Coronary artery (tissue), 2 donors: ENCODE measurements around the gene CACYBP.

Source experiments
- DNase-seq: peaks from one replicate; pipeline ENCODE4 v3.0.0-alpha.2; 2017; ENCODE audit warnings: low spot score
- H3K27ac ChIP-seq, 2 donors: fragments of 200-600 bp; sonication (generic); one replicate each; pipeline ENCODE4 v1.5.1; 2016 to 2019
- H3K4me3 ChIP-seq: fragments of 200-600 bp; sonication (generic); 2 replicates; pipeline ENCODE4 v1.5.1; 2016; ENCODE audit warnings: mild to moderate bottlenecking, moderate library complexity
- CTCF ChIP-seq: fragments of 200-600 bp; sonication (generic); IDR thresholded peaks from one replicate; pipeline ENCODE4 v1.5.1; 2019; ENCODE audit warnings: antibody characterized with exemption

Gene CACYBP

GRCh38 chr1:174997041-174997440 lies 2.7 kb upstream of the CACYBP start:
- no peak for TF ChIP-seq CTCF

GRCh38 chr1:174998569-174999215 lies 1.1 kb upstream of the CACYBP start:
- Histone ChIP-seq H3K4me3 (peak overlapping the region; percentile 80), H3K27ac (peak overlapping the region; percentile 95 to 97)
- DNase-seq: no peak
- no peak for TF ChIP-seq CTCF

More at GRCh38 chr1:174997041-174997440, 2.7 kb upstream of the CACYBP start:
- Histone ChIP-seq H3K27ac (no peak overlapping the region), H3K4me3 (no peak overlapping the region)
- no peak for DNase-seq

- peak overlapping the region; percentile 80 for H3K4me3 ChIP-seq
Measured at GRCh38 chr1:174999216-174999935, 371 bp upstream of the CACYBP start.

GRCh38 chr1:175000697-175001187 lies 995 bp downstream of the CACYBP start:
- DNase-seq: no peak
- no peak for TF ChIP-seq CTCF
- peak overlapping the region; percentile 95 to 97 for H3K27ac ChIP-seq
- H3K4me3 ChIP-seq: peak overlapping the region; percentile 80

More at GRCh38 chr1:174999216-174999935, 371 bp upstream of the CACYBP start:
- no peak for TF ChIP-seq CTCF
- peak overlapping the region; percentile 95 to 97 for H3K27ac ChIP-seq
- DNase-seq: peak; percentile 98

GRCh38 chr1:175002910-175003517 lies 3.3 kb downstream of the CACYBP start:
- Histone ChIP-seq H3K4me3 (no peak overlapping the region), H3K27ac (no peak overlapping the region)
- no peak for TF ChIP-seq CTCF
- DNase-seq: no peak

GRCh38 chr1:175003521-175003920 lies 3.8 kb downstream of the CACYBP start:
- TF ChIP-seq CTCF: no peak
- Histone ChIP-seq H3K27ac (no peak overlapping the region), H3K4me3 (no peak overlapping the region)
- no peak for DNase-seq
